Umbilical cord (tissue), 2 donors: ENCODE data around the gene CIDEA. TPM values are rescaled to one million over a fixed set of nuclear protein-coding genes. Genes with fewer than 3 reads are reported as not detected.

ENCODE experiments used
- DNase-seq: peaks from one replicate; pipeline ENCODE4 v3.0.0-alpha.2; 2015; ENCODE audit warnings: low spot score
- total RNA-seq: library from RNA; depleted of rRNA; stranded (reverse); fragments of >200 nt; gene quantifications from one replicate; pipeline ENCODE4 v1.2.3, GENCODE V29; 2014; ENCODE audit warnings: low replicate concordance; ENCODE audit not compliant: insufficient read depth

Gene CIDEA
- total RNA-seq, 1 donor from 2014 or later: not detected

GRCh38 chr18:12296457-12296856, 42.3 kb downstream of the CIDEA start:
- peak; percentile 30 for DNase-seq

GRCh38 chr18:12299862-12300261, 45.7 kb downstream of the CIDEA start:
- DNase-seq: no peak

- DNase-seq: no peak
These were observed 47.3 kb downstream of the CIDEA start for GRCh38 chr18:12301263-12302005.

GRCh38 chr18:12302391-12303147, 48.4 kb downstream of the CIDEA start:
- DNase-seq: peak; percentile 64

GRCh38 chr18:12304351-12305210, 50.4 kb downstream of the CIDEA start:
- DNase-seq: no peak

GRCh38 chr18:12305211-12305610, 51.0 kb downstream of the CIDEA start:
- DNase-seq: no peak

GRCh38 chr18:12305930-12306629, 51.9 kb downstream of the CIDEA start:
- peak; percentile 58 for DNase-seq

- peak; percentile 72 for DNase-seq
These were observed 52.9 kb downstream of the CIDEA start for GRCh38 chr18:12306752-12307700.

- peak; percentile 84 for DNase-seq
These were observed 53.7 kb downstream of the CIDEA start, which contains the start of gene TUBB6 for GRCh38 chr18:12307701-12308385. TSS of gene TUBB6 (plus strand) at chr18:12308241. CDS start at chr18:12308293, 52 bp downstream.

GRCh38 chr18:12308386-12309100, 54.4 kb downstream of the CIDEA start:
- peak; percentile 91 for DNase-seq

GRCh38 chr18:12309683-12310198, 55.6 kb downstream of the CIDEA start:
- no peak for DNase-seq

GRCh38 chr18:12310762-12311161, 56.6 kb downstream of the CIDEA start:
- DNase-seq: no peak

GRCh38 chr18:12312976-12313375, 58.8 kb downstream of the CIDEA start:
- no peak for DNase-seq

- no peak for DNase-seq
These were observed 59.5 kb downstream of the CIDEA start for GRCh38 chr18:12313530-12314245.

GRCh38 chr18:12314591-12315305, 60.6 kb downstream of the CIDEA start:
- no peak for DNase-seq

GRCh38 chr18:12315490-12315889, 61.3 kb downstream of the CIDEA start:
- DNase-seq: no peak

- DNase-seq: no peak
These were observed 61.8 kb downstream of the CIDEA start for GRCh38 chr18:12315911-12316310.
